Stimulated activated CD8-positive, alpha-beta memory T cell treated with anti-CD3 and anti-CD28 coated beads, Interleukin-15, amount 100 ng/mL, for 48 hours (primary cell): ENCODE data around the gene GORASP2.
A peak's percentile ranks its signal among the peaks of the same experiment; 100 is the strongest.

ENCODE experiments used
- DNase-seq, 2 donors: peaks; one replicate each; pipeline ENCODE4 v3.0.0-alpha.2; 2020; ENCODE audit warnings: low read depth in 2 of 2

GORASP2 gene

DNA sequence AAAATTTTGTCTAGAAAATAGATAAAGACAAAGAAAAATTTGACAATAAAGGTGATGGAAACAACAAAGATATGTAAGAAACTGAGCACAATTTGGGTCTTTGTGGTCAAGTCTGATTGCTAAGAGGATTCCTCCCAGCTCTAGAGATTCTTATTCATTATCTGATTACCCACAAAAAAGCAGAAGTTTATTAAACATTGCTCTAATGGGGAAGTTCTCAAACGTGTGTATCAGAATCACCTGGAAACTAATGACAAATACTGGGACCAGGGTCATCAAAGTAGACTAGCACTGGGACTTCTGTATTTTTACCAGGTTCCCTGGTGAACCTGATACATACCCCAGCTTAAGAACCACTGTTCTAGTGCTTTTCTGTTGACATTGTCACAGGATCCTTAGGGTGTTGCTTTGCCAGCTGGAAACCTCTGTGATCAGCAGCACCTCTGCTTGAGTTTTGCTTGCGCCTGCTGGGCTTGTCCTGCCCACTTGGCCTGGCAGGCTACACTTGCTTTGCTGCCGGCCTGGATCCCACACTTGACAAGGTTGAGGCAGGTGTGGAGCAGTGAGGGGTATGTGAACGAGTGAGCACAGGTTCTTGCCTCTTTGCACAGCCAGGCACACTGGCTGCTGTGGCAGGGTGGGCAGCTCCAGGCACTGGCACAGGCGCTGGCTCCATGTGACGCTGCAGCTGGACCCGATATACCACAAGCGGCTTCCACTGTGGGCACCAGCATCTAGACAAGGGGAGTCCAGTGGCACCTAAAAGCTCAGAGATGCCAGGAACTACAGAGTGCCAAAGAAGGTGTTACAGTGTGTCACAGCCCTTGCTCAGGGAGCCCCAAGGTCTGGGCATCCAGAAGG lies 6.2 kb upstream of the GORASP2 start:
- no peak for DNase-seq

DNA sequence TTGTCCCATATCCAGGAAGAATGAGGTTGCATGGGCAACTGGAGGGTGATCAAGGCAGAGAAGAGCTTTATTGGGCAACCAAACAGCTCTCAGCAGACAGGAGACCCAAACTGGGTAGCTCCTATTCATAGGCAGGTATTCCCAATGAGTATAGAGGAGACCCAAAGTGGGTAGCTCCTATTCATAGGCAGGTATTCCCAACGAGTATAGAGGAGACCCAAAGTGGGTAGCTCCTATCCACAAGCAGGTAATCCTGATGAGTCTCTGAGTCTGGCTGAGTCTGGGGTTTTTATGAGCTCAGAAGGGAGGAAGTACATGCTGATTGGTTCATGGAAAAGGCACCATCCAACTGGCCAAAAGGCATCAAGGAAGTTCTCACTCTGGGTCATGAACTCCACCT lies 5.3 kb upstream of the GORASP2 start:
- DNase-seq = no peak

DNA sequence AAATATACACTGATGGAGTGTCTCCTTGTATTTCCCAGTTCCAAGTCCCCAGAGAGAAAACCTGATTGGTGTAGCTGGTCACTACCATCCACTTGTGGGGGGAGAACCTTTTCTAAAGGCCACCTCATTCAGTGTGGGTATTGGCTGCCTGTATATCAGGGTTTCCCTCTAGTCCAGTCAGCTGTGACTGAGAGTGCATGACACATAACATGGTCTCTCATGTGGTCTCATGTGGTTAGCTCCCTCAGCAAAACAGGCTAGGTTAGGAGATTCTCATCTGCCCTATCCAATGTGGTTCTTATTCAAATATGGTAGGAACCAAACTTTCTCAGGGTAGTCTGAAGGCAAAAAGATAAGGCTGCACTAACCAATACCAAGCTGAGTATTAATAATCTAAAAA lies 4.1 kb upstream of the GORASP2 start:
- peak in 1 of 2 donors; percentile 16 for DNase-seq

DNA sequence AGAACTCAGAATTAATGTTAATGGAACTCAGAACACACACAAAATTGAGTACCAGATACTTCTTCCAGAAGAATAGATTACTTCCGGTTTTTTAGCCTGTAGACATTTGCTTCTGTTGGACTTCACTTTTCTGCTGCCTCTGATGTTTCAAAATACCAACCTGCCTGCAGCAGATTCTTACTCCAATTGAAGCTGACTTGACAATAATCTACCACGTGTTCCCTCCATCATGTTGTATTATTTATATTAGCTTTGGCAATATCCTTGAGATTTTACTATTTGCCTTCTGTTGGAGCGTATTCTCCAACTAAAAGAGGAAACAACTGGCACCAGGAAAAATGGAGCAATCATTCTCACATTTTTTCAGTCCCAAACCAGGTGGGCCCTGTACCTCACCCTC lies 3.1 kb upstream of the GORASP2 start:
- DNase-seq = no peak

DNA sequence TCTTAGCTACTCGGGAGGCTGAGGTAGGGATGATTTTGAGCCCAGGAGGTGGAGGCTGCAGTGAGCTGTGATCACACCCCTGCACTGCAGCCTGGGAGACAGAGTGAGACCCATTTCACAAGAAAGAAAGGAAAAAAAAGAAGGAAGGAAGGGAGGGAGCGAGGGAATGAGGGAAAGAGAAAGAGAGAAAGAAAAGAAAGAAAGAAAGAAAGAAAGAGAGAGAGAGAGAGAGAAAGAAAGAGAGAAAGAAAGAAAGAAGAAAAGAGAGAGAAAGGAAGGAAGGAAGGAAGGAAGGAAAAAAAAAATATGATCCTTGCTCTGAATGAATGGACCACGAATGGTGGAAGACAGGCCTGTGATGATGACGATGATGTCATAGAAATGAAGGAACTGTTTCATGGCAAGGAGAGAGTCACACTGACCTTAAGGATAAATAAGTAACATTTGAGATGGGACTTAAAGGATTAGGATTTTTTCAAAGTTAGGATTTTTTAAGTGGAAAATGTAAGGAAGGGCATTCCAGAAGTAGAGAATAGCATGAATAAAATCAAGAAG lies 2.2 kb upstream of the GORASP2 start:
- no peak for DNase-seq

DNA sequence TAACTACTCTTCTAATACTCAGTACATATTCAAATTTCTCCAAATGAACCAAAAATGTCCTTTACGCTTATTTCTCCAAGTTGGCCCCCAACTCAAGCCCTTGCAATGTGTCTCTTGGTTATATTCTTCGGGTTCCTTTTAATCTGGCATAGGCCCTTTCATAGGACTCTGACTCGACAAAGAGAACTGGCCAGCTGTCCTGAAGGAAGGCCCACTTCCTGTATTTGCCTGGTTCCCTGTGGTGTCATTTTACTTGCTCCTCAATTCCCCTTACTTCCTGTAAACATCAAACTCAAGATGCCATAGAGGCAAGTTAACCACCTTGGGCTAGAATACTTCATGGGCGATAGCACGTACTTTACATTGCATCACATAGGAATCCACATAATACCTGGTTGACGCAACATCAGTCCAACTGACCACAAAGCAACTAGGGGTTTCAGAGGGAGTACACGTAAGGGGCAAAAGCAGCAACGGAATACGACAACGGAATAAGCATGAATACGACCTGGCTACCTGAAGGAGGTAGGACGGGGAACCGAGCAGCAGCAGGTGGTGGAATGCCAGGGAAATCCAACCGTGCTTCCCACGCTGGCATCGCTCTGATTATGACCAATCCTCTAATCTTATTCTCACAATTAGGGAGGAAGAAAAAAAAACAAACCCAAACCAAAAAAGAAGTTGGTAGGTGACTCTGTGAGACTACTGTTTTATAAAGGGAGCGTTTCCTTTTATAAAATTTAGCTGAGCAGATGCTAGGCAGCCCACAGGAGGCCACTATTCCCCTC lies 823 bp upstream of the GORASP2 start:
- DNase-seq = no peak

DNA sequence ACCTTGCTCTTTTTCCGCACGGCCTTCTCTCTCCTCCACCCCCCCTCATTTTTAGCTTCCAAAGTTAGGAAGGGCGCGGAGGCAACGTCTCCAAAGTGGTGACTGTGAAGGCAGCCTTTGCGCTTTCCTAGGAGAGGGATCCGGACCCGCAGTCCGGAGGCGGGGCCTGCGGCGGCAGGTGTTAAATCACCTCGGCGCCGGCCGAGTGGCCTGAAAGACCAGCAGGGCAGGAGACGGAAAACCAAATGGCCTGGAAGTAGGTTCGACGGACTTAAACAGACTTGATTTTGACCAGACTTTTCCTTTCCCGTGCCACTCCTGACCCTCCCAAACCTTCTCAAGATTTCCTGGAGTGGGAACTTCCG lies 615 bp downstream of the GORASP2 start:
- peak in 1 of 2 donors; percentile 19 for DNase-seq

DNA sequence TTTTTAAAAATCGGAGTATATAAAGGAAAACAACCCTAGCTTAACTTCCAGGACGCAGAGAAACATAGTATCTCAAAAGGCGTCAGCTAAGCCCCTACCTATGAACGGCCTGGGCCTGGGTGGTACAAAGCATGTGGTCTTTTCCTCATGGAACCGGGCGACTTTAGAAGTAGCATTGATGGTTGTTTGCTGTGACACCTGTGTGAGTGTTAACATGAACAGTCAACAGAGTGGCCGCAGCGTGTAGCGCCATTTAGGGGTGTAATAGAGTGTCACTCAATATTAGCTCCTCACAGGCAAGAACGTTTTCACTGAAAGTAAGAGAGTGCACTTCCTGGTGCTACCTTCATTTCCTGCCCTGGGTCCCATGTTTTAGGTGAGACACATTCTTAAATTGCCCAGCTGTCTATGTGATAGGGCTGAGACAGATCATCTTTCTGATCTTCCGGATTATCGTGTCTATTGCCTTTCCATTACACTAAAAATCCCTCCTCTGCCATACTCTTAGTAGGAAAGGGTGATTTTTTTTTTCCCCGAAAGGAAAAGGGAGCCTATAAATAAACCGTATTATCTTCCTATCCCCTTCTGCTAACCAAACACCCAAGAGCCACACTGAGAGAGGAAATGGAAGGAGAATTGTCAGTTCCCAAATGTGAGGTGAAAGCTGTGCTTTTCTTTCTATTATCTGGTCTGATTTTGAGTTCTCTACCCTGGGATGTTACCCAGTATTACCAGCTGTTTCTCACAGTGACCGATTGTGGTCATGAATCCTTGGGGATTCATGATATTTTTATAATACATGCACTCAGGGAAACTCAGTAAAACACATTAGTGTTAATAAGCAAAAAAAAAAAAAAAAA lies 1.3 kb downstream of the GORASP2 start:
- peak in 1 of 2 donors; percentile 22 for DNase-seq

DNA sequence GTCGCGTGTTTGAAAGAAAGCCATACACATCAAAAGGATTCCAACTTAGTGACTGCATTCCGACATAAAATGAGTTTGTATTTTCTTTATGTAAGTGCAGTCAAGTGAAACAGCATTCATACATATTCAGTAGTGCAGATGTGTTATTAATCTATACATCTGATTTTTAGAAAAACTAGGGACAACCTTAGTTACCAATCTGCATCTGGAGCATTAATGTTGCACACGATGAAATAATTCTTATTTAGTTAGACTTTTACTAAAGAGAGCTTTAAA lies 1.9 kb downstream of the GORASP2 start:
- DNase-seq = no peak

DNA sequence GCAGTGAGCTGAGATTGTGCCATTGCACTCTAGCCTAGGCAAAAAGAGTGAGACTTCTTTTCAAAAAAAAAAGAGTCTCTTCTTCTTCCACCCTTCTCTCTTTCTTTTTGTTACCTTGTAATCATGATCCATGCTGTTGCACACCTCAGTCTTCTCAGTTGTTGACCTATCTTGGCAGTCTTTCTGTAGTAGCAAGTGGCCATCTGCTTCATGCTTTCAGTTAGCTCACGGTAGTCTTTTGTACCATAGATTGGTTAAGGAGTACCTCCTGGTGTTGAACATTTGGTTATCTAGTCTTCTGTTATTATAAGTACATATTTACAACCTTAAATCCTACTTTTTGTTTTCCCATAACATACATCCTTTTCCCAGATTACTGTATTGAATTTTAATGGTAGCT lies 3.1 kb downstream of the GORASP2 start:
- no peak for DNase-seq

DNA sequence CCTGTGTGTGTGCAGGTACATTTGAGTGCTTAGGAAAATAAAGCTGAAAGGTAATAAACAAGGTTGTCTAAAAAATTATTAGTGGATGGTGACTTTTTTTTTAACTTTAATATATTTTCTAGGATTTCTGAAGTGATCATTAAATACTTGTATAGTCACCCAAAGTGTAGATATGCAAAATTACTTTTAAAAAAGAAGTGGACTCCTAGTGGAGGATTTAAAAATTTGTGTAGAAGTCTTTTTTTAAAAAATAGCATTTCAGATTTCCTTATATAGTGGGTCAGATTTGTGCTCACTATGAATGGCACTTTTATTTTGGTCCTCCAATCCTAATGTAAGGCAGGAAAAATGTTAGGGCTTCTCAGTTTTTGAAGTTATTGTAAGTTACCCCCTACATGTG lies 3.9 kb downstream of the GORASP2 start:
- DNase-seq = no peak

DNA sequence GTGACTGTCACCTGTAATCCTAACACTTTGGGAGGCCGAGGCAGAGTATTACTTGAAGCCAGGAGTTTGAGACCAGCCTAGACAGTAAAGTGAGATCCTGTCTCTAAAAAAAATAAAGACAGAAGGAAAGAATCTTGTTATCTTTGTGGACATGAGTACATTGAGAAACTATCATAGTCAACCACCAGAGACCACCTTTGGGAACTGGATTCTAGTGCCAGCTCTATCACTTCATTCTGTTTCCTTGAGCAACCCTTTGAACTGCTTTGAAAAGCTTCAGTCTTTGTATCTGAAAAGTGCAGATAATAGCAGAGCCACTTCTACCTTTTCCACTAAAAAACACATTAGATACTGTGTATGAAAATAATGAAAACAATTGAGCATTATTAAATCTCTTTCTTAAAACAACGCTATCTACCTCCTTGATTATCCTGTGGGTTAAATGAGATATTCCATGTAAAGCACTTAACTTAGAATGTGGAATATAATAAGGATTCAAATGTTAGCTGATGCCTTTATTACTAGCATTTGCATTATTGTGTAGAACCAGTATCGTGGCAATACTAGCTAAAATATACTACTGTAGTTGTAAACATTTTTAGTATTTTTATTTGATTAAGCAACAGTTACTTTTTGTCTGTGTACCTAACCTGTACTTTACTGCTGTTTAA lies 8.8 kb downstream of the GORASP2 start:
- no peak for DNase-seq

DNA sequence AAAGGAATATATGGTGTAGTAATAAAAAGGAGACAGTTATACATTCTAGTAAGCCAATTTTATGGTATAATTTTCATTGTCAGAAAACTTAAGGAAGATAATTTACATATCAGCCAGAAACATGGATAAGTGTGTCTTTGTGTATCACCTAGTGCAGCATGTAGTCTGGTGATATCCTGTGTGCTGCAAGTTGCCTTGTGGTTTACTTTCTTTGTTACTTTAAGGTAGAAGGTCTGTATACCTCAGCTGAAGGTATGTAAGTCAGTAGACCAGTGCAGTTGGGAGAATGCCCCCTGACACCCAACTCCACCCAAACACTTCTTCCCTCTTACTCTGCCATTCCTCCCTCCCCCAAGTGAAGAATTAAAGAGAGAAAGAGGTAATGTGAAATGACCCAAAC lies 11.0 kb downstream of the GORASP2 start:
- no peak for DNase-seq

DNA sequence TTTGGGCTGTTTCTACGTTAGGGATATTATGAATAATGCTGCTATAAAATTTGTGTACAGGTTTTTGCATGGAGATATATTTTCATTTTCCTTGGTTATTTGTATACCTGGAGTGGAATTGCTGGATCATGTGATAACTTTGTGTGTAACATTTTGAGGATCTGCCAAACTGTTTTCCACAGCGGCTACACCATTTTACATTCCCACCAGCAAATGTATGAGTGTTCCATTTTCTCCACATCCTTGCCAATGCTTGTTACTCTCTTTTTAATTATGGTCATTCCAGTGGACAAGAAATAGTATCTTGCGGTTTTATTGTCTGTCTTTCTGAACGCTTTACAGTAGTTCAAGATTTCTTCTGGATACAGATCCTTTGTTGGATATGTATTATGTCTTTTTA lies 13.6 kb downstream of the GORASP2 start:
- DNase-seq = no peak

DNA sequence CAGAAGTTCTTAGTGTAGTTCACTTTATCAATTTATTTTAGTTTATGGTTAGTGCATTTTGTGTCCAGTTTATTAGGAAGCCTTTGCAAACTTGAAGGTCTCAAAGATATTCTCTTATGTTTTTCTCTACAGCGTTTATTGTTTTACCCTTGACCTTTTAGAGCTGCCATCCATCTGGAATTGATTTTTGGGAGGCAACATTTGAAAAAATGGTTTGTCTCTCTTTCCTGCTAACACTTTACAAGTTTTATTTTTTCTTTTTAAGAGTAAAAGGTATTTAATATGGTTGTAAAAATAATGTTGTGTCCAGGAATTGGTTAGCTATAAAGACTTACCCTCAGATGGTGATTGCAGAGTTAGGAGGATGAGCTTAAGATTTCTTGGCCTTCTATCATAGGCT lies 14.0 kb downstream of the GORASP2 start:
- no peak for DNase-seq

DNA sequence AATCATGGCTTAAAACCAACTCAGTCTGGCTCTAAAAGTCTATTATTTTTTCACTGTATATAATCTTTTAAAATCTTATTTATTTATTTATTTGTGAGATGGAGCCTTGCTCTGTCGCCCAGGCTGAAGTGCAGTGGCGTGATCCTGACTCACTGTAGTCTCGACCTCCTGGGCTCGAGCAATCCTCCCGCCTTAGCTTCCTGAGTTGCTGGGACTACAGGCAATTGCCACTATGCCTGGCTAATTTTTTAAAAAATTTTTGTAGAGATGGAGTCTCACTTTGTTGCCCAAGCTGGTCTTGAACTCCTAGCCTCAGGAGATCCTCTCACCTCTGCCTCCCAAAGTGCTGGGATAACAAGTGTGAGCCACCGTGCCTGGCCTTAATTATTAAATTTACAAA lies 14.5 kb downstream of the GORASP2 start:
- DNase-seq = no peak

DNA sequence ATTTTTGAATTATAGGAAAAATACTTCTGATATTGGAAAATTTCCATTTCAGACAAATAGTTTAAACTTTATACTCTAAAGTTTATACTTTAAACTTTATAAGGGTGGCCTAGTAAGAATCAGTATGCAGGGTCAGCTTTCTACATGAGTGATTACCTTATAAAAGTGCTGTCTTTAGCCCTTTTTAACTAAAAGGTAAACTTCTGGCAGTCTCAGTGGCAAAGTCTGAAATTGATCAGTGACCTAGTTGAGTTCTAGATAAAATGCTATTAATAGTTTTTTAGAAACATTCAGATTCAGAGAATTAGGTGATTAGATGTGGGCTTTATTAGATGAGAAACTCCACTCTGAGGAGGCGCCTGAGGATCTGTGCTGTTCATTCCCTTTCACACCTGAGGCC lies 15.5 kb downstream of the GORASP2 start:
- DNase-seq = no peak

DNA sequence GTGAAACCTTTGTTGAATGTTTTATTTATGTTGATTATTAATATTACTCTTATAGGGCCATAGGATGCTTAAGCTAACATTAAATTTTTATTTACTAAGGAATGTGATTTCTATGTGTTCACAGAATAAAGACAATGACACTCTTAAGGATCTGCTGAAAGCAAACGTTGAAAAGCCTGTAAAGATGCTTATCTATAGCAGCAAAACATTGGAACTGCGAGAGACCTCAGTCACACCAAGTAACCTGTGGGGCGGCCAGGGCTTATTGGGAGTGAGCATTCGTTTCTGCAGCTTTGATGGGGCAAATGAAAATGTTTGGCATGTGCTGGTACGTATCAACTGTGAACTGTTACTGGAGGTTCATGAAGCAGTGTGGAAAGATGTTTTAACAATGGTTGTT lies 20.4 kb downstream of the GORASP2 start:
- DNase-seq = no peak

DNA sequence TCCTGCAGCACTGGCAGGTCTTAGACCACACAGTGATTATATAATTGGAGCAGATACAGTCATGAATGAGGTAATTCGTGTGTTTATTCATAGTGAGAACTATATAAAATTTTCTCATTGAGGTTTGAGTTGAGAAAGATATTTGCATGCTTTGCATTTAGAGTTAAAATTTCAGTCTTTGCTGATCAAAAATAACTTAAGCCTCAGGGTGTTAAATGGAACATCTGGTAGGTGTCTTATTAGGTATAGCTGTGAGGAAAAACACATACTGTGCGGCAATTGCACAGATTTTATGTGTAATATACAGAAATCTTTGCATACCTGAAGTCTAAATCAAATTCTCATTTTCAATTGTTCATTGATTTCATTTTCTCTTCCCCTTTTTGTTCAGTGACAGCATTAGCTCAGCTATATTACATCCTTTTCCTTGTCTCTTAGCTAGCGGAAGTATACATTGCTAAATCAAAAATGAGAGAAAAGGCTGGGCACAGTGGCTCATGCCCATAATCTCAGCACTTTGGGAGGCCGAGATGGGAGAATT lies 21.2 kb downstream of the GORASP2 start:
- no peak for DNase-seq

DNA sequence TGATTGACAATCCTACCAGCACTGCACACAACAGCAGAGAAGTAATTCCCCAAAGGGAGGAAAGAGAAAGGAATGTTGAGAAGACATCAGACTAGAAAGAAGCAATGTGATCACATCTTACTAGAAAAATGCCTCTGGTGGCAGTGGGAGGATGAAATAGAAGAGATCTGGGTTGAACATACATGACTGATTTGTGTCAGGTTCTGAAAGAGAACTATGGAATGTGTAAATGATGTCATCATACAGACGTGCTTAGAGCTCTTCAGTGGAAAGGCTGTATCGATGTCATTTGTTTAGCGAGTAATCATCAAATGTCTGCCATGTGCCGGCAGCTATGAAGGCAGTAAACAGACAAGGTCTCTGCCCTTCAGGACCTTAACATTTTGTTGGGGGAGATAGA lies 24.9 kb downstream of the GORASP2 start:
- DNase-seq = no peak

DNA sequence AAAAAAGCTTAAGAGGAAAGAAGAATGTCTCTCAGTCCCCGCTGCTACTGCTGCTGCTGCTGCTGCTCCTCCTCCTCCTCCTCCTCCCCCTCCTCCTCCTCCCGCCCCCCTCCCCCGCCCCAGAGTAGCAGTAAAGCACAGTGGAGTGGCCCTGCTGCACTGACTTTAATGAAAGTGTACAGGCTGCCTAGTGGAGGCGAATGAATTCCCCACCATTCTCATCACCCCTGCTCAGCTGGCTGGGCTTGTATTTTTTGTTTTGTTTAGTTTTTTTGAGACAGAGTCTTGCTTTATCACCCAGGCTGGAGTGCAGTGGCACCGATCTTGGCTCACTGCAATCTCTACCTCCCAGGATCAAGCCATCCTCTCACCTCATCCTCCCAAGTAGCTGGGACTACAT lies 34.3 kb downstream of the GORASP2 start:
- DNase-seq = no peak
